WTC11 (cell line): Measurements from ENCODE around the gene CAD.

Source experiments
- CTCF ChIP-seq: fragments of 200-600 bp; IDR thresholded peaks from 2 replicates; pipeline ENCODE4 v1.8.0; 2022; ENCODE audit warnings: antibody characterized with exemption
- EMX1 ChIP-seq: fragments of 250-450 bp; sonication (Bioruptor Pico); IDR thresholded peaks from 2 replicates; pipeline ENCODE4 v1.8.0; 2021; ENCODE audit warnings: mild to moderate bottlenecking
- FOXP1 ChIP-seq: sonication (generic); formaldehyde crosslinking; IDR thresholded peaks from 2 replicates; pipeline ENCODE4 v1.8.0; 2022; ENCODE audit warnings: missing genetic modification reagents, mild to moderate bottlenecking, moderate library complexity, borderline replicate concordance
- GRHL2 ChIP-seq: fragments of 250-450 bp; sonication (Bioruptor Pico); IDR thresholded peaks from 2 replicates; pipeline ENCODE4 v1.8.0; 2022; ENCODE audit warnings: mild to moderate bottlenecking, moderate library complexity; ENCODE audit not compliant: insufficient replicate concordance, severe bottlenecking
- IRF2 ChIP-seq: sonication (generic); formaldehyde crosslinking; IDR thresholded peaks from 2 replicates; pipeline ENCODE4 v1.8.0; 2022; ENCODE audit warnings: low read depth, missing genetic modification reagents, borderline replicate concordance
- KAT7 ChIP-seq: sonication (generic); formaldehyde crosslinking; IDR thresholded peaks from 2 replicates; pipeline ENCODE4 v1.8.1; 2023; ENCODE audit warnings: missing genetic modification reagents, mild to moderate bottlenecking, borderline replicate concordance
- MAX ChIP-seq: sonication (generic); formaldehyde crosslinking; IDR thresholded peaks from 2 replicates; pipeline ENCODE4 v1.8.0; 2022; ENCODE audit warnings: mild to moderate bottlenecking, missing genetic modification reagents
- MXD4 ChIP-seq: fragments of 250-450 bp; sonication (Bioruptor Pico); IDR thresholded peaks from 2 replicates; pipeline ENCODE4 v1.8.0; 2021; ENCODE audit warnings: mild to moderate bottlenecking, moderate library complexity, borderline replicate concordance
- SP1 ChIP-seq: sonication (generic); formaldehyde crosslinking; conservative IDR thresholded peaks from 2 replicates; pipeline ENCODE4 v1.8.1; 2022; ENCODE audit warnings: missing genetic modification reagents
- TEAD4 ChIP-seq: sonication (generic); formaldehyde crosslinking; IDR thresholded peaks from 2 replicates; pipeline ENCODE4 v1.8.0; 2022; ENCODE audit warnings: mild to moderate bottlenecking, missing genetic modification reagents

- no peak for TF ChIP-seq TEAD4 (CRISPR knock-in tag)
- TF ChIP-seq GRHL2, result no peak
- TF ChIP-seq CTCF, result no peak
- TF ChIP-seq FOXP1, result no peak
- TF ChIP-seq MAX, result no peak
- no peak for TF ChIP-seq KAT7 (CRISPR knock-in tag)
- no peak for TF ChIP-seq EMX1 (CRISPR knock-in tag)
- no peak for TF ChIP-seq IRF2 (CRISPR knock-in tag)
- TF ChIP-seq MXD4 (CRISPR knock-in tag), result no peak
- TF ChIP-seq SP1 (CRISPR knock-in tag), result no peak
Measured at GRCh38 chr2:27186613-27187345, 30.4 kb upstream of the CAD start.
